ENCODE measurements around the gene SLC1A4. TPM values are rescaled to one million over a fixed set of nuclear protein-coding genes. Genes with fewer than 3 reads are reported as not detected.
A peak's percentile ranks its signal among the peaks of the same experiment; 100 is the strongest.

Gene SLC1A4
- 19.5 TPM for total RNA-seq

DNA sequence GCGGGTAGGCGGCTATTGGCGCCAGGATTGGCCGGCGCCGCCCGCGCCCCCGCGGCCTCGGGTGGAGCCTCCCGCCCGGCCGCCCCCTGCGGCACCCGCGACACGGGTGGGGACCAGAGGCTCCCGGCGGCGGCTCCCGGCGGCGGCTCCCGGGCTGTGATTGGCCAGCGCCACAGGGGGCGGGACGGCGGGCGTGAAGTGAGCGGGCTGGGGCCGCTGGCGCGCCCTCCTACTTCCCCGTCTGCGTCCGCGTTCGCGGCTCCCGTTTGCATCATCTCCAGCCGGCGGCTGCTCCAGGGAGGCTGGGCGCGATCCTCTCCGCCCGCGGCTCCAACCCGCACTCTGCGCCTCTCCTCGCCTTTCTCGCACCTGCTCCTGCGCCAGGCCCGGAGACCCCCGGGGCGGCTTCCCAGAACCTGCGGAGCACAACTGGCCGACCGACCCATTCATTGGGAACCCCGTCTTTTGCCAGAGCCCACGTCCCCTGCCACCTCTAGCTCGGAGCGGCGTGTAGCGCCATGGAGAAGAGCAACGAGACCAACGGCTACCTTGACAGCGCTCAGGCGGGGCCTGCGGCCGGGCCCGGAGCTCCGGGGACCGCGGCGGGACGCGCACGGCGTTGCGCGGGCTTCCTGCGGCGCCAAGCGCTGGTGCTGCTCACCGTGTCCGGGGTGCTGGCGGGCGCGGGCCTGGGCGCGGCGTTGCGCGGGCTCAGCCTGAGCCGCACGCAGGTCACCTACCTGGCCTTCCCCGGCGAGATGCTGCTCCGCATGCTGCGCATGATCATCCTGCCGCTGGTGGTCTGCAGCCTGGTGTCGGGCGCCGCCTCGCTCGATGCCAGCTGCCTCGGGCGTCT is at the start of gene SLC1A4:
TSS of gene SLC1A4 (plus strand) at position 274 of the 856 bp plus-strand sequence. CDS start at position 519, 245 bp downstream.
- TF ChIP-seq, protein P1, sequence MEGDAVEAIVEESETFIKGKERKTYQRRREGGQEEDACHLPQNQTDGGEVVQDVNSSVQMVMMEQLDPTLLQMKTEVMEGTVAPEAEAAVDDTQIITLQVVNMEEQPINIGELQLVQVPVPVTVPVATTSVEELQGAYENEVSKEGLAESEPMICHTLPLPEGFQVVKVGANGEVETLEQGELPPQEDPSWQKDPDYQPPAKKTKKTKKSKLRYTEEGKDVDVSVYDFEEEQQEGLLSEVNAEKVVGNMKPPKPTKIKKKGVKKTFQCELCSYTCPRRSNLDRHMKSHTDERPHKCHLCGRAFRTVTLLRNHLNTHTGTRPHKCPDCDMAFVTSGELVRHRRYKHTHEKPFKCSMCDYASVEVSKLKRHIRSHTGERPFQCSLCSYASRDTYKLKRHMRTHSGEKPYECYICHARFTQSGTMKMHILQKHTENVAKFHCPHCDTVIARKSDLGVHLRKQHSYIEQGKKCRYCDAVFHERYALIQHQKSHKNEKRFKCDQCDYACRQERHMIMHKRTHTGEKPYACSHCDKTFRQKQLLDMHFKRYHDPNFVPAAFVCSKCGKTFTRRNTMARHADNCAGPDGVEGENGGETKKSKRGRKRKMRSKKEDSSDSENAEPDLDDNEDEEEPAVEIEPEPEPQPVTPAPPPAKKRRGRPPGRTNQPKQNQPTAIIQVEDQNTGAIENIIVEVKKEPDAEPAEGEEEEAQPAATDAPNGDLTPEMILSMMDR (IDR thresholded peaks at IDR 0.05): no peak
- H3K27ac ChIP-seq: peak within 1 kb of the TSS; percentile 97 to 99
- H3K9me3 ChIP-seq: no peaks in the 10 kb centered on the region
- H3K4me3 ChIP-seq: peak within 1 kb of the TSS; percentile 99
- no peaks in the 10 kb centered on the region for H3K27me3 ChIP-seq
- peaks cover 0 to 31% of the 10 kb centered on the region in 2 donors for H3K4me1 ChIP-seq
- intact Hi-C loops (cut with DNase I): loop anchor here (1.0 to 10.0 kb wide), 8 partner anchors 47 to 1445 kb away; partner anchors contain the start of genes CEP68, MEIS1, RAB1A and SERTAD2
- no peaks in the 10 kb centered on the region for H3K36me3 ChIP-seq
- DNase-seq (ENCODE audit: low spot score in 2 of 2): peak; percentile 79 to 96

DNA sequence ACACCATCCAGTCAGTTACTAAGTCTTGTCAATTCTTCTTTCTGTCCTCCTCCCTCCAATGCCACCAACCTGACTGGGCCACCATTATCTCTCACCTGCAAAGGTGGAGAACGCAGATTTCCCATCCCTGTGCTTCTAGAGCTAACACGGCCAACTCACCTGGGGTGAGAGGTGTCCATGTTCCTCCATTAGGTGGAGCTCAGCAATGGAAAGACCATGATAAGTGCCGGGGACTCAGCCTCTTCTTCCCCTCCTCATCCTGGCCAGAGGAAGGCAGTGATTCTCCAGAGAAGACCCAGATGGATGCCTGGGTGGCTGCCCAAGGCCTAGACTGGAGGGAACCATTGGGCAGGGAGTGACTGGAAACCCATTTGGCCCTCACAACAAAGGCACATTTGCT is 48.1 kb upstream of the SLC1A4 start:
- intact Hi-C loops (cut with DNase I): no loop called here
- Histone ChIP-seq H3K4me1 (peaks cover 4 to 11% of the 10 kb centered on the region in 2 donors), H3K27me3 (no peaks in the 10 kb centered on the region), H3K27ac (no peak overlapping the region), H3K36me3 (no peaks in the 10 kb centered on the region), H3K9me3 (no peaks in the 10 kb centered on the region), H3K4me3 (no peak overlapping the region)
- TF ChIP-seq, protein P1 (IDR thresholded peaks at IDR 0.05): no peak
- DNase-seq (ENCODE audit: low spot score in 2 of 2): no peak

DNA sequence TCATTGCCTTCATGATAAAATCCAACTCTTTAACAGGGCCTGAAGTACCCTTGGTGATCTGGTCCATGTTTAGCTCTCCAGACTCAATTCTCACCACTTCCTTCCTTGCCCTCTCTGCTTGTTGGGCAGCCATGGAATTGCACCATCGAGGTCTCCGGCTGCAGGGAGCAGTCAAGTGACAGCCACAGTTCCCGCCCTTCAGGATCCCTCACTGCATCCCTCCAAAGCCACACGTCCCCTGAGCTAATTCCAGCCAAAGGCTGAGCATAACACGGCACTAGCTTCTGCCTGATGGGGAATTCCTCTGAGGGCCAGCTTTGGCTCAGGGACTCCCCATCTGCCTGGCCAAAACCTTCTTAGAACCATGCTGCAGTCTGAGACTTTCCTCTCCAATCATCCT is 47.4 kb upstream of the SLC1A4 start:
- H3K36me3 ChIP-seq: no peaks in the 10 kb centered on the region
- H3K4me3 ChIP-seq: no peak overlapping the region
- TF ChIP-seq, protein P1 (IDR thresholded peaks at IDR 0.05): no peak
- no peaks in the 10 kb centered on the region for H3K9me3 ChIP-seq
- H3K27me3 ChIP-seq: no peaks in the 10 kb centered on the region
- no peak for DNase-seq (ENCODE audit: low spot score in 2 of 2)
- intact Hi-C loops (cut with DNase I): loop anchor here (2.0 kb wide), 1 partner anchor 47 kb away; the partner anchor contains the start of gene SLC1A4
- H3K27ac ChIP-seq: no peak overlapping the region
- peaks cover 4 to 11% of the 10 kb centered on the region in 2 donors for H3K4me1 ChIP-seq

DNA sequence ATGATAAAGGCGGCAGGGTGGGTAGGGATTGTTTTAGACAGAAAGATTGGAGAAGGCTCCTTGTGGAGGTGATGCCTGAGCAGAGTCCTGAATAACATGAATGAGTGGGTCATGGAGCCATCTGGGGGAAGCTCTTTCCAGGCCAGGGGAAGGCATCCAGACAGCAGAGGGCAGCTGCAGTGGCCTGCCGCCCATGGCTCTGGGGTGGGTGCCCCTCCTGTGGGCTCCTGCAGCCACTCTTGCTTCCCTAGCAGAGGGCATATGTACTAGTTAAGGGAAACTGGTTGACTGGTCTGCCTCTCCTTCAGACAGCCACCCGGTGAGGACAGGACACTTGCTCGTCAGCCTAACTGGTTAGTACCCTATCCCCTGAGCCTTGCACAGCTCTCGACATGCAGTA is 46.5 kb upstream of the SLC1A4 start:
- Histone ChIP-seq H3K4me1 (peaks cover 4 to 11% of the 10 kb centered on the region in 2 donors), H3K9me3 (no peaks in the 10 kb centered on the region), H3K27me3 (no peaks in the 10 kb centered on the region), H3K4me3 (no peak overlapping the region), H3K27ac (no peak overlapping the region), H3K36me3 (no peaks in the 10 kb centered on the region)
- intact Hi-C loops (cut with DNase I): loop anchor here (2.0 kb wide), 1 partner anchor 46 kb away; the partner anchor contains the start of gene SLC1A4
- TF ChIP-seq, protein P1 (IDR thresholded peaks at IDR 0.05): no peak
- no peak for DNase-seq (ENCODE audit: low spot score in 2 of 2)

DNA sequence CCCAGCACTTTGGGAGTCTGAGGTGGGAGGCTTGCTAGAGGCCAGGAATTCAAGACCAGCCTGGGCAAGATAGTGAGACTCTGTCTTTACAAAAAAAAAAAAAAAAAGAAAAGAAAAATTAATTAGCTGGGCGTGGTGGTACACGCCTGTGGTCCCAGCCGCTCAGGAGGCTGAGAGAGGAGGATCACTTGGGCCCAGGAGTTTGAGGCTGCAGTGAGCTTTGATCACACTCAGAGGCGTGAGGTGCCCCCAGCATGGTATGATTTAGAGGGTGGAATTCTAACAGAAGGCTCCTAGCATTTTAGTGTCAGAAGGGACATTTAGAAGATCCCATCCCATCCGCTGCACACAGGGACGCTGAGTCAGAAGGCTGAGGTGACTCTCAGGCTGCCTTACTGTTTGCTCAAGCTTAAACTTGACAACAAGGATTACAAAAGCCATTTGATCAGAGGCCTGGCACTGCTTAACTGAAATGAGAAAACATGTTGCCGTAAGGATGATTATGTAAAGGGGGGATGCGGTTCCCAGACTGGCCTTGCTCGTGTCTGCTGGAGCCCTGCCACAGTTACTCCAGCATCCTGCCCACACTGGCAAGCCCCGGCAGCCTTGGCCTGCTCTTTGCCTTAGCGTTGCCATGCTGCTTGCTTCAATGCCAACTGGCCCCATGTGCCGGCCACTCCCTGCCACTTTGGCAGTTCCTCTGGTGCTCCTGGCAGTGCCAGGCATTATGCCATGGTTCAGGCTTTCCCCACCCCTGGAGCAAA is 45.6 kb upstream of the SLC1A4 start:
- Histone ChIP-seq H3K36me3 (no peaks in the 10 kb centered on the region), H3K27ac (peak overlapping the region; percentile 49 to 59), H3K4me1 (peaks cover 4 to 11% of the 10 kb centered on the region in 2 donors), H3K4me3 (no peak overlapping the region), H3K27me3 (no peaks in the 10 kb centered on the region), H3K9me3 (no peaks in the 10 kb centered on the region)
- peak; percentile 31 to 88 for DNase-seq (ENCODE audit: low spot score in 2 of 2)
- TF ChIP-seq, protein P1 (IDR thresholded peaks at IDR 0.05): no peak
- intact Hi-C loops (cut with DNase I): loop anchor here (2.0 kb wide), 1 partner anchor 45 kb away; the partner anchor contains the start of gene SLC1A4
